Measurements from ENCODE around the gene NUDT15.

DNA sequence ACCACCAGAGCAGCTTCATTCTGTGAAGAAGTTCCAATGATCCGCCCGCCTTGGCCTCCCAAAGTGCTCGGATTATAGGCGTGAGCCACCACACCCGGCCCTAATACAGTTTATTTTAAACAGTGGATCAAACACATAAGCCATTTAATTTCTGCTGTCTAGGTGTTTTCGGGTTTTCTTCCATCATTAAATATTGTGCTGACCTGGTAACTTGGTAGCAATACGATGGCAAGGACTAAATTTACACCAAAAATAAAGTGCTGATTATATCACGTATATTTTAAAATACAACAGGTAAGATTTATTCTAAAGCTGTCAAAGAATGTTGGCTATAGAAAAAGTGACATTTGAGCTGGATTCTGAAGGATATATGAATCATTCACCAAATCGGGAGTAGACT lies 56.1 kb downstream of the NUDT15 start:
- no peak for TF ChIP-seq EZH2 (IDR thresholded peaks at IDR 0.05; ENCODE audit: borderline replicate concordance, low read length)
- TF ChIP-seq, protein P1, sequence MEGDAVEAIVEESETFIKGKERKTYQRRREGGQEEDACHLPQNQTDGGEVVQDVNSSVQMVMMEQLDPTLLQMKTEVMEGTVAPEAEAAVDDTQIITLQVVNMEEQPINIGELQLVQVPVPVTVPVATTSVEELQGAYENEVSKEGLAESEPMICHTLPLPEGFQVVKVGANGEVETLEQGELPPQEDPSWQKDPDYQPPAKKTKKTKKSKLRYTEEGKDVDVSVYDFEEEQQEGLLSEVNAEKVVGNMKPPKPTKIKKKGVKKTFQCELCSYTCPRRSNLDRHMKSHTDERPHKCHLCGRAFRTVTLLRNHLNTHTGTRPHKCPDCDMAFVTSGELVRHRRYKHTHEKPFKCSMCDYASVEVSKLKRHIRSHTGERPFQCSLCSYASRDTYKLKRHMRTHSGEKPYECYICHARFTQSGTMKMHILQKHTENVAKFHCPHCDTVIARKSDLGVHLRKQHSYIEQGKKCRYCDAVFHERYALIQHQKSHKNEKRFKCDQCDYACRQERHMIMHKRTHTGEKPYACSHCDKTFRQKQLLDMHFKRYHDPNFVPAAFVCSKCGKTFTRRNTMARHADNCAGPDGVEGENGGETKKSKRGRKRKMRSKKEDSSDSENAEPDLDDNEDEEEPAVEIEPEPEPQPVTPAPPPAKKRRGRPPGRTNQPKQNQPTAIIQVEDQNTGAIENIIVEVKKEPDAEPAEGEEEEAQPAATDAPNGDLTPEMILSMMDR (IDR thresholded peaks at IDR 0.05; ENCODE audit: low read length) = no peak
